Fibroblast of the aortic adventitia (primary cell): ENCODE results near the gene ITGBL1. TPM values are rescaled to one million over a fixed set of nuclear protein-coding genes. Genes with fewer than 3 reads are reported as not detected.

Experiments used
- DNase-seq: peaks from one replicate; pipeline ENCODE4 v3.0.0-alpha.2; 2010; ENCODE audit warnings: low read depth
- H3K4me3 ChIP-seq: 2 replicates; pipeline ENCODE4 v1.5.1; 2011; ENCODE audit warnings: low read depth, mild to moderate bottlenecking, control low read depth, low read length, moderate library complexity
- total RNA-seq: library from RNA; depleted of rRNA; stranded (reverse); fragments of >200 nt; gene quantifications from 2 replicates; pipeline ENCODE4 v1.2.3, GENCODE V29; 2012; ENCODE audit warnings: low replicate concordance
- TF ChIP-seq, protein P1 (sequence below): IDR thresholded peaks from 2 replicates; pipeline ENCODE4 v1.5.1; 2011; ENCODE audit warnings: mild to moderate bottlenecking, low read length, control low read depth, inconsistent platforms; ENCODE audit not compliant: insufficient read depth

ITGBL1 gene
- total RNA-seq, 1 donor, result 167 TPM

DNA sequence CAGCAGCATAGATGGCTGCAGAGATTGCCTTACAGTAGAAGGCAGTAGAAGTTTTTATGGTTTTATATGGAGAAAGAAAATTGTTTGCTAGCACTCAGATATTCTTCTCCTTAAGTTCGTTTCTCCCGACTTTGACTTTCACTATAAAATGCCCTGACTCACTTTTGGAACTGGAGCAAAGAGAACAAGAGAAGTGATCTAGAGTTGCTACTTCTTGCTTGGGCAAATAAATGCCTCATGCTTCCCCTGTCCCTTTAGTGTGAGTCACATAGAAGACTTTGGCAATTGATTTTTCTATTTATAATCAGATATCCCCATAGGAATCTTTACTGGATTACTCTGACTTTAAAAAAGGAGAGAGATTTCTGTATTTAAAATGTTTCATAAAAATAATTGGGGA lies 46.9 kb downstream of the ITGBL1 start:
- DNase-seq, result peak; percentile 72
- TF ChIP-seq, protein P1, sequence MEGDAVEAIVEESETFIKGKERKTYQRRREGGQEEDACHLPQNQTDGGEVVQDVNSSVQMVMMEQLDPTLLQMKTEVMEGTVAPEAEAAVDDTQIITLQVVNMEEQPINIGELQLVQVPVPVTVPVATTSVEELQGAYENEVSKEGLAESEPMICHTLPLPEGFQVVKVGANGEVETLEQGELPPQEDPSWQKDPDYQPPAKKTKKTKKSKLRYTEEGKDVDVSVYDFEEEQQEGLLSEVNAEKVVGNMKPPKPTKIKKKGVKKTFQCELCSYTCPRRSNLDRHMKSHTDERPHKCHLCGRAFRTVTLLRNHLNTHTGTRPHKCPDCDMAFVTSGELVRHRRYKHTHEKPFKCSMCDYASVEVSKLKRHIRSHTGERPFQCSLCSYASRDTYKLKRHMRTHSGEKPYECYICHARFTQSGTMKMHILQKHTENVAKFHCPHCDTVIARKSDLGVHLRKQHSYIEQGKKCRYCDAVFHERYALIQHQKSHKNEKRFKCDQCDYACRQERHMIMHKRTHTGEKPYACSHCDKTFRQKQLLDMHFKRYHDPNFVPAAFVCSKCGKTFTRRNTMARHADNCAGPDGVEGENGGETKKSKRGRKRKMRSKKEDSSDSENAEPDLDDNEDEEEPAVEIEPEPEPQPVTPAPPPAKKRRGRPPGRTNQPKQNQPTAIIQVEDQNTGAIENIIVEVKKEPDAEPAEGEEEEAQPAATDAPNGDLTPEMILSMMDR, result no peak
- H3K4me3 ChIP-seq, result peak overlapping the region; percentile 29

DNA sequence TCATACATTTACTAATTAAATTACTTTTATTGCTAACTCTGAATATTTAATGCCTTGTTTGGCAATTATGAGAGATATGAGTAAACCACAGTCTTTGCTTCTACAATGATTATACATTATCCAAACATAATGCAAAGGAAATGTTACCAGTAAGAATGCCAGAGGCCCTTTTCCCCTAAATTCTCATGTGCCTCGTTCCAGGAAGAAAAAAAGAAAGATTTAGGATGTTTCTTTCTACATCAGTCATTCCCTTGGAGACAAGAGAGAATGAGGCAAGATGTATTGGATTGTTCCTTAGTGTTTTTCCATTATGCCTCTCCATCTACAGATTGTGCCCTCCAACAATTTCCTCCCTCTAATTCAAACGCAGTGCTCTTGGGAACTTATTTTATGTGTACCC lies 50.1 kb downstream of the ITGBL1 start:
- H3K4me3 ChIP-seq, result no peak overlapping the region
- DNase-seq, result no peak
- TF ChIP-seq, protein P1, result no peak

DNA sequence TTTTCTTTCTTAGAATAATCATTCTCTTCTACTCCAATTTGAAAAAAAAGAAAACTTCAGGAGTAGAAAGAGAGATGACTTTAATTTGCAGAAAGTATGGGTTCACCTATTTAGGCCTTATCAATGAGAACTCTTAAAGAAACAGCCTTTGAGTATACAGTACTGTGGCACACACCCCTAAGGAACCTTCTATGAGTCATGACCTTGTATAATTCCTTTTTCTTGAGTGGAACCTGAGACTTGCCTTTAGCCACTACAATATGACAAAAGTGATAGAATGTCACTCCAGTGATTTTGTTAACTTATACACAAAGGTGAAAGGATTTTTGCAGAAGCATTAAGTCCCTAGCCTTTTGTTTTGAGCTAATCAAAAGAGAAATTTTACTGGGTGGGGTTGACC lies 58.7 kb downstream of the ITGBL1 start:
- H3K4me3 ChIP-seq, result no peak overlapping the region
- TF ChIP-seq, protein P1, result no peak
- no peak for DNase-seq

GRCh38 chr13:101511766-101512165 lies 59.3 kb downstream of the ITGBL1 start:
- DNase-seq, result peak; percentile 29
- TF ChIP-seq, protein P1, result no peak
- no peak overlapping the region for H3K4me3 ChIP-seq

GRCh38 chr13:101512650-101513049 lies 60.2 kb downstream of the ITGBL1 start:
- TF ChIP-seq, protein P1, result no peak
- DNase-seq, result peak; percentile 63
- no peak overlapping the region for H3K4me3 ChIP-seq

GRCh38 chr13:101514100-101514499 lies 61.6 kb downstream of the ITGBL1 start:
- TF ChIP-seq, protein P1, result no peak
- H3K4me3 ChIP-seq, result no peak overlapping the region
- no peak for DNase-seq

DNA sequence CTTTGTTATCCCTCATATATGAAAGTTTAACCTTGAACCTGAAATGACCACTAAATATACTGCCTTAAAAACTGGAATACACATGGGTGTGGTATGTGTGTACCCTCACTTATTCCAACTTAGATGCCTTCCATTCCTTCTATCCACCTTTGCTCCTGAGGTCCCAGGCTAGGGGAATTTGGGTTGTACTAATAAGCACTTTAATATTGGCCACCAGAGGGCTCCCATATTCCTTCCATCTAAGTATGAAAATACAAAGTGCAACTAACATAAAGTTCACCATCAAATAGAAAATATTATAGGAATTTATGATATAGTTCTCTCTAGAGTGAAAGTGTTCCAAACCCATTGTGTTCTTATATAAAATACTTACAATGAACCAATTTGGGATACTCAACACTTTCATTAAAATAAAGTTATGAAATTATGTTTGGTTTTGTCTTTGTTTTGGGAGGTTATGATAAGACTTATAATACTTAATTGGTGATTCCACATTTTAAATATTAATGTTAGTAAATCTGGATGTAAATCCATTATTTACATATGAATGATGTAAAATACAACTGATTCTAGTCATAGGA lies 62.3 kb downstream of the ITGBL1 start:
- peak; percentile 84 for DNase-seq
- TF ChIP-seq, protein P1, result peak; percentile 73
- no peak overlapping the region for H3K4me3 ChIP-seq
